Measurements from ENCODE around the gene PPT1.
"Not testable (repeated sequence)": the region's sequence is repeated elsewhere in the genome, so short reads cannot be mapped to it uniquely, and the experiment has no call there.

PPT1 gene

GRCh38 chr1:40094466-40095110 lies 2.5 kb downstream of the PPT1 start:
- TF ChIP-seq CTCF (IDR thresholded peaks at IDR 0.05; ENCODE audit: control insufficient read depth, insufficient read depth, low read depth, low read length, missing control alignments) = no peak
- H3K4me3 ChIP-seq (ENCODE audit: control insufficient read depth, low read depth, low read length) = no peak overlapping the region
- no peak for DNase-seq (ENCODE audit: low read depth)

- no peak for DNase-seq (ENCODE audit: low read depth)
- no peak for TF ChIP-seq CTCF (IDR thresholded peaks at IDR 0.05; ENCODE audit: control insufficient read depth, insufficient read depth, low read depth, low read length, missing control alignments)
- no peak overlapping the region for H3K4me3 ChIP-seq (ENCODE audit: control insufficient read depth, low read depth, low read length)
Observed at GRCh38 chr1:40092706-40093639, 4.1 kb downstream of the PPT1 start.

- no peak overlapping the region for H3K4me3 ChIP-seq (ENCODE audit: control insufficient read depth, low read depth, low read length)
- no peak for TF ChIP-seq CTCF (IDR thresholded peaks at IDR 0.05; ENCODE audit: control insufficient read depth, insufficient read depth, low read depth, low read length, missing control alignments)
- DNase-seq (ENCODE audit: low read depth) = no peak
Observed at GRCh38 chr1:40092241-40092640, 4.8 kb downstream of the PPT1 start.

GRCh38 chr1:40090652-40091355 lies 6.2 kb downstream of the PPT1 start:
- no peak for DNase-seq (ENCODE audit: low read depth)
- no peak overlapping the region for H3K4me3 ChIP-seq (ENCODE audit: control insufficient read depth, low read depth, low read length)
- no peak for TF ChIP-seq CTCF (IDR thresholded peaks at IDR 0.05; ENCODE audit: control insufficient read depth, insufficient read depth, low read depth, low read length, missing control alignments)

GRCh38 chr1:40084750-40085149 lies 12.3 kb downstream of the PPT1 start:
- peak; percentile 28 for DNase-seq (ENCODE audit: low read depth)
- peak; percentile 68 for TF ChIP-seq CTCF (IDR thresholded peaks at IDR 0.05; ENCODE audit: control insufficient read depth, insufficient read depth, low read depth, low read length, missing control alignments)
- H3K4me3 ChIP-seq (ENCODE audit: control insufficient read depth, low read depth, low read length) = not testable (repeated sequence)

- DNase-seq (ENCODE audit: low read depth) = no peak
- no peak overlapping the region for H3K4me3 ChIP-seq (ENCODE audit: control insufficient read depth, low read depth, low read length)
- TF ChIP-seq CTCF (IDR thresholded peaks at IDR 0.05; ENCODE audit: control insufficient read depth, insufficient read depth, low read depth, low read length, missing control alignments) = no peak
Observed at GRCh38 chr1:40081871-40082270, 15.2 kb downstream of the PPT1 start.

Data from AG09309 (cell line).